HG02840 (cell line): ENCODE results near the gene NPC1.
"Not testable (repeated sequence)": the region's sequence is repeated elsewhere in the genome, so short reads cannot be mapped to it uniquely, and the experiment has no call there.

Source experiments
- ATAC-seq: cut with Tn5 transposase; IDR thresholded peaks from one replicate; pipeline ENCODE4 v1.9.1; 2021; ENCODE audit warnings: mild to moderate bottlenecking, moderate library complexity, moderate number of reproducible peaks; ENCODE audit not compliant: unreplicated experiment, low FRiP score

Gene NPC1

DNA sequence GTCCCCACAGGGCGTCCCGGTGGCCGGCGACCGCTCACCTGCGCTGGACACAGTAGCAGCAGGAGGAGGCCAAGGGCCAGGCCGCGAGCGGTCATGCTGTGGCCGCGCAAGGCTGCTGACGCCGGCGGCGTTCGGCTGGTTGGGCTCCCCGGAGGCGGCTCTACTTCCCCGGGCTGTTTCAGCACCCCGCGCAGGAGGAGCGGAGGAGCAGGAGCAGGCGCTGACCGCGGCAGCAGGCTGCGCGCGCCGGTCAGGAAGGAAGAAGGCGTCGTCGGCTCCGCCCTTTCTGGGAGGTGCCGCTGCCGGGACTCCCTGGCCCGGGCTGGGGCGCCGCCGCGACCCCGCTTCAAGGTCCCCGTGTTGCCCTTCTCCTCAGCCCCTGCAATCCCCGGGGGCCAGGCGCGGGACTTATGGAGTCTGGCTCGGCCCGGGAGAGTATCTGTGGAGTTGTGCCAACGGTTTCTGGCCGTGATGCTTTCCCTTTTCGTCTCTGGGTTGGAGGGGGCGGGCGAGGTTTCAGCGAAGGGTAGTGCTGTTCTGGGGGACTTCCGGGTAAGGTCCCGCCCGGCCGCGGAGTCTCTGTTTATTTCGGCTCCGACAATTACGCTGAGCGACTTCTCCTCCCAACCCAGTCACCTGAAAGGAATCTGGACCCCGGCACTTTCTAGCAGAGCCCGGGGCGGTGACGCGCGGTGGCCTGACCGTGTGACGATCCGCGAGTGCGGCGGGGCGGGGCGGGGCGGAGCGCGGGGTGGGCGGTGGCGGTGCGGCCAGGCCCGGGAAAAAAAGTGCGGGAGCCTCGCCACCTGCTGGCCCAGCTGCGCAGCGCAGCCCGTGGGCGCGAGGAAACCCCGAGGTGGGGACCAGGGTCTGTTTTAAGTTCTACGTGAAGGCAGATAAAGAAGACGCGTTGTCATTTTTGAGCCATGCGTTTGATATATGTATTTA, at the start of gene NPC1:
Gene NPC1 (minus strand): TSS at position 258 of the 948 bp plus-strand sequence. CDS start 163 bp downstream, at position 95.
- peak; percentile 90 for ATAC-seq

DNA sequence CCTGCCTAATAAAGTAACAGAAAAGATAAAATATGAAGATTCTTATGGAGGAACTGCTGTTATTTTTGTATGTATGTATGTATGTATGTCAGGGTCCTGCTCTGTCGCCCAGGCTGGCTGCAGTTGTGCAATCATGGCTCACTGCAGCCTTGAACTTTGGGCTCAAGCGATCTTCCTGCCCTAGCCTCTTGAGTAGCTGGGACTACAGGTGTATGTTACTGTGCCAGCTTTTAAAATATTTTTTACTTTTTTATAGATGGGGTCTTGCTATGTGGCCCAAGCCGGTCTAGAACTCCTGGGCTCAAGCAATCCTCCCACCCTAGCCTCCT, 49.7 kb upstream of the NPC1 start:
- no peak for ATAC-seq

DNA sequence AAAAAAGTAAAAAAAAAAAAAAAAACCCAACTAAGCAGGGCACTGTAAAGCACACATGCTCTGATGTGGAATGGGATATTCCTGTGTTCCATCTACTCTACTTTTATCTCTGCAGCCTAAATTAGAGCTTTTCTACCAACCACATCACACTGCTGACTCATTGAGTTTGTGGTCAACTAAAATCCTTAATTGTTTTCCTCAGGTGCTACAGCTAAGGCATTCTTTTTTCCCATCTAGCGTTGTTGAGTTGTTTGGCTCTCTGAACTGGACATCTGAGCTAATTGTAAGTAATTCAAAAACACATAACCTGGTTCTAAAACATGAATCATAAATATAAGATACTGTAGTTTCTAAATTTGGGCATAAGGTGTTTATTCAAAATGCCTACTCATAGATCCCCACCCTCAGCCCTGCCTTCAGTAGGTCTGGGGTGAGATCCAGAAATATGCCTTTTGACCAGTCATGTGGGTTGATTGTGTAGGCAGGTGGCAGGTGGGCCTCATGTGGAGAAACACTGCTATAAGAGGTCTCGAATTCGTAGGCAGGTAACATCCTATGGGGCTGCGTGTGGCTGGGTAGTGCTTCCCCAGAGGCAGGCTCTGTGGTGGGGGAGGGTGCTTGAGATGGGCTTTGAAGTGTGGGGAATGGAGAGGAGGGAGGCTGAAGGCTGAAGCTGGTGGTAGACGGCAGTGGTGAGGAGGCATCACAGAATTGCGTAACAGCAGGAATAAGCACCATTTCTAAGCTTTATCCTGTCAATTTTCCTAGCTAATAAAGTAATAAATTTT, 49.2 kb upstream of the NPC1 start:
- no peak for ATAC-seq

DNA sequence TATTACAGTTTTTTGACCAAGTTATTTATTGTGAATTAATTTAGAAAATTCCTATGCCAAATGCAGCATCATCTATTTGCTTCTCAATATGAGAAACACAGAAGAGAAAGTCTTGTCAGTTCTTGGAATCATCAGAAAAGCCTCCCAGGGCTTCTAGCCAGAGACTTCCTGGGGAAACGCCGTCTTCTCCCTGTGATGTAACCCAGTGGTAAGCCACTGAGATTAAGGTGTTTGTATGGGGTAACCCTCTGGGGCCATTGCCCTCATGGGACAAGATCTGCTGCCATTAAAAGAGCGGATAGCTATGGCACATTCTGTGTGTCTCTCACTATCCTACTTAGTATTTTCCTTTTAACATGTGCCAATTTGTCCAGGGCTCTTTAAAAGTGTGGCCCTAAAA, 48.4 kb upstream of the NPC1 start:
- ATAC-seq = no peak

DNA sequence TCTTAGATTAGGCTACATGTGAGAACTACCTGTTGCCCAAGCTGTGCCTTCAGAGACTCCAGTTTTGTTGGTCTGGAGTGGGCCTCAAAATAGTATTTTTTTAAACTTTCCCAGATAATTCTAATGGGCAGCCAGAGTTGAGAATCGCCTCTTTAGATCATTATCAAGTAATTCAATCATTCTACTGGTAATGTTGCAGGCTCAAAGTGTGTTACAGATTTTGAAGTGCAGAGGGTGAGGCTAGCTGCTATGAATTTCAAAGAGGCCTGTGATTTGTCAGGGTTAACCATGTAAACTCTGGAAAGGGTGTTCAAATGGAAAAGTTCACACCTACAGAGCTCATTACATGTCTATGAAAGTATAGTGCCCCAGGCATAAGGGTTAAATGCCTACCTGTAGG, 46.3 kb upstream of the NPC1 start:
- ATAC-seq = no peak

DNA sequence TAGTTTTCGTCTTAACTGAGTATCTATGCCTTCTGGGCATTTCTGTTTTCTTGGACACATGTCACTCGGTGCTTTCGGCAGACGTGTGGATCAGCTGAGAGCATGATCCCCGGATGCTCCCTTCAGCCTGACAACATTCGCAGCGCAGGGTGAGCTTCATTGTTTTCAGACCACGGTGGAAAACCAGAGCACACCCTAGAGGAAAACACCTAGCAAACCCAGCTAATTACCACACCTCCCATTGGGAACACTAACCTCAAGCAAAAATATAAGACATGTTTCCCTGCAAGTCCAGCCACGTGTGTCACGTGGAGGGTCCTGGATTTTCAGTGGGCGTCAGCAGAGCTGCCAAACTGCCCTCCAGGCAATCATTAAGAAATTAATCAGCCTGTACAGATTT, 45.4 kb upstream of the NPC1 start:
- ATAC-seq = no peak

DNA sequence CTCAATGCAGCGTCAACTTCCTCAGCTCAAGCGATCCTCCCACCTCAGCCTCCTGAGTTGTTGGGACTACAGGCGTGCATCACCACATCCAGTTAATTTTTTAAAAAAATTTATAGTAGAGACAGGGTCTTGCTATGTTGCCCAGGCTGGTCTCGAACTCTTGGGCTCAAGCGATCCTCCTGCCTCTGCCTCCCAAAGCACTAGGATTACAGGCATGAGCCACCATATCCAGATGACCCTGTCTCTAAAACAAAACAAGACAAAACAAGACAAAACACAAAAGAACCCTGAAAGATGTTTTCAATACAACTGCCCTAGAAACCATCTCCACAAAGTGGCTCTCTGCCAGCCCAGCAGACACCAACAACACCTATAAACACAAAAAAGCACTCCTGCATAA, 45.0 kb upstream of the NPC1 start:
- no peak for ATAC-seq

DNA sequence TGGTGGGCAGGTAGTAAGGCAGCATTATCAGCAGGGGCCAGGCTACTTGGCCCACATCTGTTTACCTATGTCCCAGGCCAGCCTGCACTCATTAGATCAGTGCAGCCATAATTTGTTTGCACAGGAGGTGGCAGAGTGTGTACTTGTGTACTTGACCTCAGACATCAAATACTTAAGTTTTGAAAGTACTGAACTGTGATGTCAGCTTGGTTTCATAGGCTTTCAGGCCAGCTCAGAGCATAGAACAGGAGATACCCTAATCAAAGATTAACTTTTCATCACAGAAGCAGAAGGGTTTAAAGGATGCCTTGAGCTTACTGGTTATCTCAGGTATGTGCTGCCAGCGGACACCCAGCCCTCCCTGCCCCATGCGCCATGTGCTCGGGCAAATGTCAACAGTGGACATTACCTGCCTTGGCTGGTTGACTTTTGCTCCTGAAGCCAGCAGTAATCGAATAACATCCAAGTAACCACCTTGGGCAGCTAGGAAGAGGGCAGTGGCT, 43.2 kb upstream of the NPC1 start:
- peak; percentile 82 for ATAC-seq

DNA sequence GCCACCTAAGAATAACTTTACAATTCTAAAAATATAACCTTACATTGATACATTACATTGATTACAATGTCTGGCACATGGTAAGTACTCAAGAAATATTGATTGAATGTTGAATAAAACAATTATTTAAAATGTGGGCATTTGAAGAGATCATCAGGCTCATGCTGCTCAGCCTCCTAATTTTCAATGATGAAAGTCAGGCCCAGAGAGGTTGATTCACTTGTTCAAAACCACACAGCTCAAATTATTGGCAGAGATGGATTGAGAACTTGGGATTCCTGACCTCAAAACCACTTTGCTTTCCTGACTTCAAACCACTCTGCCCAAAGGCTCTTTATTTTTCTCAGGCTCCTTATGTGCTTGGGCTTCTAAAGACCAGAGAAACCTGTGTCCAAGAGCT, 41.7 kb upstream of the NPC1 start:
- ATAC-seq = no peak

DNA sequence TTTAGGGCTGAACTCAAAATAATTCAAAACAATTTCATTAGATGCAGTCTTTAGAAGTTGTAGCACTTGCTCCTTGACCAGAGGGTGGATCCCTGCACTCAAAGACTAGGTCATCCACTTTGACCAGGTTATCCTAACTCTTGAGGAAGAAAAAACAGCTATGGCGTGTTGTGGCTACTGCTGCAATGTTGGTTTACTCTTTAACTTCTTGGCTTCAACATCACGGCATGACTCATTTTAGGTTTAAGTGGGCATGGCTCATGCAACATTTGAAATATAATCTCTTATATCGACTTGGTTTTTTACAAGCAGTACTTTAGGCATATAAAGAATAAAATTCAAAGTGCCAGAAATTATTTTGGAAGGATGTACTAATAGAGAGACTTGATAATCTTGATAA, 41.0 kb upstream of the NPC1 start:
- no peak for ATAC-seq

DNA sequence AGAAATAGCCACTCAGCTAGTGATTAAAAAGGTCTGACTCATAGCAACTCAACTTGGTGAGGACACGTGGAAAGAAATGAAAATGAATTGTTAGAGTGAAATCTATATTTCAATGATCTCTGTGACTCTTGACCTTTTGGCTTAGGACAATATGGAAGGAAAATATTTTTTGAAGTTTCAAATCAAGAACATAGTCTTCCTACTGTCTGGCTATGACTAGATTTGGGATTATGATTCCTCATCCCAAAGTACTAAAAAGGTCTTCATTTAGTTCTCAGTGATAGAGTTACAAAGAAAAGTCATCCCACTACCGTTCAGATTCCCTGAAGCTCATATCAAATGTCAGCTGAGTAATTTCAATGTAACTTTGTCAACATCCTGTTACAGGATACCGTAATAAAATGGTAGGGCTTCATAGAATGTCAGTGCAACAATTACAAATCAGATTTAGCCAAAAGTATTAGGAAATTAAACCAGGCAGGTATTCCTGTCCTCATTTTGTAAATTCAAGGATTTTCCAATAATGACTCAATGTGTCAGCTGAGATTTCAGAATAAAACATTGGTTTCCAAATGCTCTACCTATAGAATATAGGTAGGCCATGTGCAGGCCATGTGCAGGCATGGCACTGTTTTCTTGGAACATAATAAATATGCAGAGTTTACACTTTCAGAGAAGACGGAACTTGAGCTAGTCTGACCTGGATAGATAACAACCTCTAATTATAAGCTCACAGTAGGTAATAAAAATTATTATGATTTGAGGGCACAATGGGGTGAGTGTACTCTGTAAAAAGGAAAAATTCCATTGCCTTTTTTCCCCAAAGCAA, 40.4 kb upstream of the NPC1 start:
- ATAC-seq = no peak

DNA sequence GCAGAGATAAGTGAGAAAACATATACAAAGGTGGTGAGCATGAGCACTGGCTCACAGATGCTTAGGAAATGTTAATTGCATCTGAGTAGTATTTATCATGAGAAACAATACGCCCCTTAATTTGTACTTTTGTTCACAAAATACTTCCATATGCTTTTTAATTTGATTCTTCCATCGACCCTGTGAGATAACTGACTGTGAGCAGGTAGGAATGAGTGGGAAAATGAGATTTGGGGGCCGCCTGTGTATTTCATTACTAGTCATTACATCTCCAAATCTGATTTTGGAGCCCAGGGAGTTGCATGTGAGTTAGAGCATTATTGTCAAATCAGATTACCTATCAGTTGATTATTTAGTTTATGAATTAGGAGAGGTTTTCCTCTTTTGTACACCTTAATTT, 36.7 kb upstream of the NPC1 start:
- ATAC-seq = no peak

DNA sequence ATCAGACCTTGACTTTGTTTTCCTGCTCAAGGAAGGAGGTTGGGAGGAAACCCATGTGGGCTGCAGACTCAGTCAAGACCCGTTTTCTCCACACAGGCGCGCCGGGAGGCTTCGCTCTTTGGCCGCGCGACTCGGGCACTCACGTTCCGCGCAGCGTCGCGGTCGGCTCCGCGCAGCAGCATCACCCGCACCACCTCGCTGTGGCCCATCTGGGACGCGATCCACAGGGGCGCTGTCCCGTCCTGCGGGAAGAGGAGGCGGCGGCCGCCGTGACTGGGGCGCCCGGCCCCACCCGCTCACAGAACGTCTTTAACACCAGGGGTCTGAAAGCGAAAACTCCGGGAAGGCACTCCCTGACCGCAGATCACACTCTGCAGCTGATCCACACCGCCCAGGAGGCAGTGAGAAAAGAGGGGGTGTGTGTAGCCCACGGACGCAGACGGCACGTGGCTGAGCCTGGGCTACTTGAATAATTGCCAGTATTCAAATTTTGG, 33.1 kb upstream of the NPC1 start:
- ATAC-seq = no peak

DNA sequence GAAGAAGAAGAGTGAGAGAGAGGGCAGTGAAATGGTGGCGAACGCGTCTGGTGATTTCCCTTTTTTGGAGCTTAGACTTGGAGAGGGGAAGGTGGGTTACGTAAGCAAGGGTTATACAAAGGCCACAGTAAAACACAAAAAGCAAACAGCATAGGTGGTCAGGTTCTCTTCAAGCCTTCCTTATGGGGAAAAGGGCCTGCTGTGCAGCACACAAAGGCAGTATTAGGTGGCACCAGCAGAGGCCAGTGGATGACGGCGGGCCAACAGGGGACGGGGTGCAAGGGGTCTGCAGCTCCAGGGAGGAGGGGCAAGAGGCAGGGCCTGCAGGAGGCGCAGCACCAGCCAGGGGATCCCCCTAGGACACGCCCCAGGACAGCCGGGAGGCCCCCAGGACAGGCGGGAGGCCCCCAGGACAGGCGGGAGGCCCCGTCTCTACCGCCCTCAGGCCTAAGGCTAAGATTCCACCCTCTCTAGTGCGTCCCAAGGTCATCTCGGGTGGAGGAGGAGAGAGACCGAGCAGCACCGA, 32.6 kb upstream of the NPC1 start:
- no peak for ATAC-seq

DNA sequence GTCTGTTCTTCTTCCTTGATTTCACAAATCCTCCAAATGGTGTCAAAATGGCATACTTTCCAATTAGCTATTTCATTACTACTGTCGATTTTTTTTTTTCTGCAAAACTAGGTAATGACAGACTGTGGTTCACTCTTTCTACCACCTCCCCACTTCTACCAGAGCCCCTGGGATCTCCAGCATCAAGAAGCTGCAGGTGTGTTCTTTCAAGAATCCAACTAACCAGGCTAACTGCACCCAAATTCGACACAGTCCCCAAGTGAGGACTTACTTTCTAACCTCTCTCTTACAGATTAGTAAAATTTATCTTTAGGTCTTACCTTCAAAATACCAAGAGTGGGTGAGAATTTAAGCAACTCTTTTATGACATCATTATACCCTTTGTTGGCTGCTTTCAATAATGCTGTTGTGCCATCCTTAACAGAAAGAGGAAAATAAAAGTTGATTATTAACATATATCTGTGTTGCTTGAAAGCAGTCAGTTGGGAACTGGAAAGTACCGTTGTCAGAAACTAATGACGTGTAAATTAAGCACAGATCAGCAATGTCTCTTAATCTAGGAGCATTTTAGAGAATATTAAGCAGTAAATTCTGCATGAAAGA, 31.2 kb upstream of the NPC1 start:
- no peak for ATAC-seq

DNA sequence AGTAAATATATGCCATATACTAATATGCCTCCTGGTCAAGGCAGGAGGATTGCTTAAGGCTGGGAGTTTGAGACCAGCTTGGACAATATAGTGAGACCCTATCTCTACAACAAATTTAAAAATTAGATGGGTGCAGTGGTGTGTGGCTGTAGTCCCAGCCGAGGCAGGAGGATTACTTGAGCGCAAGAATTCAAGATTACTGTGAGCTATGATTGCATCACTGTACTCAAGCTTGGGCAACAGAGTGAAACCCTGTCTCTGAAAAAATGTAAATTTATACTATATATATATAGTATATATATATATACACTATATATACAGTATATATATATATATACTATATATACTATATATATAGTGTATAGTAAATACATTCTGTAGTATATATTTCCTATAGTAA, 30.0 kb upstream of the NPC1 start:
- ATAC-seq = no peak

DNA sequence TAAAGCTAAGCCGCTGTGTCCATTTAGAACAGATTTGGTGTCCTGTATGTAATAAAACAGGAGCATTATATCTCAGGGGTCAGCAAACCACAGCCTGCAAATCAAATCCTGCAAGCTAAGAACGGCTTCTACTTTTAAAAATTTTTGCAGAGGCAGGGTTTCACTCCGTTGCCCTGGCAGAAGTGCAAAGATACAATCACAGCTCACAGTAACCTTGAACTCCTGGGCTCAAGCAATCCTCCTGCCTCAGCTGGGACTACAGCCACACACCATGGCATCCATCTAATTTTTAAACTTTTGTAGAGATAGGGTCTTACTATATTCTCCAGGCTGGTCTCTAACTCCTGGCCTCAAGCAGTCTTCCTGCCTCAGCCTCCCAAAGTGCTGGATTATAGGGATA, 28.6 kb upstream of the NPC1 start:
- ATAC-seq = no peak

DNA sequence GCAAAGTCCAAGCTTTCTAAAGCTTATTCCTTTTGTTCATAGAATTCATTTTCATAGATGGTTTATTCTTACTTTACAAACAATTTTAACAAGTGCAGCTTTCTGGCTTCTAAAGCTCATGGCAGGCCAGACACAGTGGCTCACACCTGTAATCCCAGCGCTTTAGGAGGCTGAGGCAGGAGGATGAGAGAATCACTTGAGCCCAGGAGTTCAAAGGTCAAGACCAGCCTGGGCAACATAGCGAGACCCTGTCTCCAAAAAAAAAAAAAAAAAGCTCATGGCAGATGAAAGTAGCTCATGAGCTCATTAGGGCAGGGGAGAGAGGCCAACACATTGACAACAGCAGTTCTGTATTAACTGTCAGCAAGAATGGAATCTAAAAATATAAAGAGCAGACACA, 28.1 kb upstream of the NPC1 start:
- no peak for ATAC-seq

DNA sequence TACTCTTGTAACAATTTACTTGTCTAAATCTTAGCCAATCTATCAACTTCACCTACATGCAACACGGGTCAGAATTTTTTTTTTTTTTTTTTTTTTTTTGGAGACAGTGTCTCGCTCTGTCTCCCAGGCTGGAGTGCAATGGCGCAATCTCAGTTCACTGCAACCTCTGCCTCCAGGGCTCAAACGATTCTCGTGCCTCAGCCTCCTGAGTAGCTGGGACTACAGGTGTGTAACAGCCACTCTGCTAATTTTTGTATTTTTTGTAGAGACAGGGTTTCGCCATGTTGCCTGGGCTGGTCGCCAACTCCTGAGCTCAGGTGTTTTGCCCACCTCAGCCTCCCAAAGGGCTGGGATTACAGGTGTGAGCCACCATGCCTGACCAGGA, 26.8 kb upstream of the NPC1 start:
- ATAC-seq = not testable (repeated sequence)
